AG10803 (cell line): Measurements from ENCODE around the gene EYS.
A peak's percentile ranks its signal among the peaks of the same experiment; 100 is the strongest.

Experiments
- DNase-seq: peaks from one replicate; pipeline ENCODE4 v3.0.0; 2010; ENCODE audit warnings: low read depth
- H3K4me3 ChIP-seq: 2 replicates; pipeline ENCODE4 v1.5.1; 2011; ENCODE audit warnings: mild to moderate bottlenecking, low read length, control low read depth
- CTCF ChIP-seq: conservative IDR thresholded peaks from 2 replicates; pipeline ENCODE4 v1.5.1; 2011; ENCODE audit warnings: mild to moderate bottlenecking, low read length, control low read depth, inconsistent platforms

Gene EYS

DNA sequence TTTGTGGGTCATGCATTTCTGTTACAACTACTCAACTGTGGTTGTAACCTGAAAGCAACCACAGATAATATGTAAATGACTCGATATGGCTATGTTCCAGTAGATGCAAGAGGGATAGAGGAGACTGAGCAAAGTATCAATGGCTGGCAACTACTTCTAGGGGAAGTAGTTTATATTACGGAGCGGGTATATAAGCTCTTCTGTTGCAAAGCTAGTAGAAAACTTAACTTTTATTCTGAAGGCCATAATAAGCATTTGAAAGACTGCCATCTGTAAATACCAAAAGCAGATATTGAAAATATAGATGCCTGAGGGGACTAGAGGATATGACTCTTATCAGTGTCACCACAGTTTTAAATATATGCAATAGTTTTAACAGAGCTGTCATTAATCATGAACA lies 1416.2 kb downstream of the EYS start:
- TF ChIP-seq CTCF = no peak
- no peak for DNase-seq
- no peak overlapping the region for H3K4me3 ChIP-seq

DNA sequence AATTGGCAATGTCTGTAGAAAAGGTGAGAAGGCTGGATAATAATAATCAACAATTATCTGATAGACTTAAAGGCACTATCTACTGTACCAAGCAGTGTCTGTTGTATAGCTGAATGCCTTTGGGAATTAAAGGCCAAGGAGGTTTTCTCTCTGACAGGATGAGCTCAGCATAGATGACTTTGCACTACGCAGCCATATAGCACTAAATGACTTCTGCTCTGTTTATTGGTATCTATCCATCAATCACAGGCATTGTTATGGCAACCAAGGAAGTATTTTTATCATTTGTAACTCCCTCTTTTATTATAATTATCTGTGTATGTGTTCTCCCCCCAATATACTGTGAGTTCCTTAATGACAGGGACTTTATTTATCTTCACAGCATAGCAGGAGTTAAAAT lies 1417.1 kb downstream of the EYS start:
- no peak for DNase-seq
- no peak for TF ChIP-seq CTCF
- H3K4me3 ChIP-seq = no peak overlapping the region

- DNase-seq = no peak
- TF ChIP-seq CTCF = no peak
- no peak overlapping the region for H3K4me3 ChIP-seq
These were observed 1418.7 kb downstream of the EYS start for GRCh38 chr6:64288351-64288750.

DNA sequence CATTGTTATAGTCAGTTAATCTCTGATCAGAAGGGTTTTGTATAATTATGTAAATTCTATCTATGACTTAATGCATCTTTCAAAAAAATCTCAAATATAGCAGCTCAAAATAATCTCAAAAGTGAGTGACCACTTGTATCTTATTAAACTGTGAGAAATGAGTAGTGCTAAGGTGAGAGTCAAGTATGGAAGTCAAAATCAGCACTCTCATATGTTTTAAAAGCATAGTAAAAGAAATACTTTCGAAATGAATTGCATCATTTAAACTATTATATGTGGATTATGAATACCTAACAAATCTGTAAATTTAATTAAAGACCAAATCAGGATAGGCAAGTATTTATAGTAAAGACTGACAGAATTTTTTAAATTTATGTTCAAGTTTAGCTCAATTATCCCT lies 1425.9 kb downstream of the EYS start:
- no peak for DNase-seq
- TF ChIP-seq CTCF = no peak
- H3K4me3 ChIP-seq = no peak overlapping the region

DNA sequence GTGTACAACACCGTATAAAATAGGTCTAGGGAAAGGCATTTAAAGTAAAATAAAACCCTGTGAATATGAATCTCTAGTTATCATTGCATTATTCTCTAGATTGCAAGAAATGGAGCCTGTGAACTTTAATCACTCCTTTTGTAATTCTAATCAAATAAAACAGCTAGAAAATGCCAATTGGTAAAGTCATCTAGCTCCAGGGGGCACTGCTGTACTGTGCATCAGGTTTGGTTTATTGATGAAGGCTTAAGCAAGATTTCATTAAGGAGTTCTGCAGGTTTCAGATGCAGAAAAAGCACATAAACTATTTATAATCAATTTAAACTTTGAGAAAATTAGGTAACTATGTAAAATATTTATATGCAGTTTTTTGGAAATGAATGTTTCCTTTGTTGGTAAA lies 1426.5 kb downstream of the EYS start:
- no peak overlapping the region for H3K4me3 ChIP-seq
- TF ChIP-seq CTCF = peak; percentile 48
- DNase-seq = peak; percentile 10

GRCh38 chr6:64270083-64270482 lies 1436.9 kb downstream of the EYS start:
- no peak for TF ChIP-seq CTCF
- DNase-seq = no peak
- no peak overlapping the region for H3K4me3 ChIP-seq

DNA sequence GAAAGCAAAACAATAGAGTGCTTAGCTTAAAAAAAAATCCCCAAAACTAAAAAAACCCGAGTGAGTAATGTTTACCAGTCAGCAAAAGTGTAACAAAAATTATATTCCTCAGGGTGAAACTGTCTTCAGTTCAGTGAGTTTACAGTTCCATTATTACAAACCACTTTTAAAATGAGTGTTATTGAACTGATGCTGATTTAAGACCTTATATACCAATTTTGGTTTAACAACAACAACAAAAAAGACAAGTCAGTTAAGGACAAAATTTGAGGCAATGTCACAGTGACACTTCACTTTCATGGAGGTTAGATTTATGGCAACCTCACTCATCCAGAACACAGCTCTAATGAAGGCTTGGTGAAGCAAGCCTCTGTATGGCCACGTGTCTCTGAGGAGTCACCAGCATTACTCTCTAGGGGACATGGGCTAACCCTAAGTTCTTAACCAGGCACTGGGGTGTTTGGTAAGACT lies 1440.6 kb downstream of the EYS start:
- TF ChIP-seq CTCF = no peak
- no peak overlapping the region for H3K4me3 ChIP-seq
- DNase-seq = no peak
